HTERT RPE-1 (cell line): ENCODE results near the gene PLVAP.
"Not testable (repeated sequence)": the region's sequence is repeated elsewhere in the genome, so short reads cannot be mapped to it uniquely, and the experiment has no call there.

ENCODE experiments used
- in situ Hi-C: fragments of 300-500 bp; cut with MboI; formaldehyde crosslinking; loops from 4 replicates; pipeline ENCODE4 v1.14.3; 2020; ENCODE audit warnings: low sequenced_read_pairs

The PLVAP gene

GRCh38 chr19:17401628-17402027 is 24.5 kb upstream of the PLVAP start:
- in situ Hi-C loops = no loop called here

GRCh38 chr19:17398902-17399527 is 21.9 kb upstream of the PLVAP start:
- in situ Hi-C loops = no loop called here

GRCh38 chr19:17394891-17395415 is 17.8 kb upstream of the PLVAP start:
- in situ Hi-C loops = no loop called here

- in situ Hi-C loops = no loop called here
Observed at GRCh38 chr19:17393914-17394313, 16.8 kb upstream of the PLVAP start, which contains the start of gene CCDC194. CCDC194 (minus strand) TSS chr19:17394196; CDS start chr19:17394158, 38 bp downstream.

- in situ Hi-C loops = no loop called here
Observed at GRCh38 chr19:17393002-17393401, 15.9 kb upstream of the PLVAP start.

- in situ Hi-C loops = no loop called here
Observed at GRCh38 chr19:17391371-17392151, 14.4 kb upstream of the PLVAP start.

- in situ Hi-C loops = no loop called here
Observed at GRCh38 chr19:17390665-17391370, 13.7 kb upstream of the PLVAP start.

- in situ Hi-C loops = no loop called here
Observed at GRCh38 chr19:17389957-17390664, 13.0 kb upstream of the PLVAP start.

GRCh38 chr19:17389288-17389687 is 12.1 kb upstream of the PLVAP start:
- in situ Hi-C loops = no loop called here

- in situ Hi-C loops = no loop called here
Observed at GRCh38 chr19:17385878-17386611, 8.9 kb upstream of the PLVAP start.

- in situ Hi-C loops = no loop called here
Observed at GRCh38 chr19:17380426-17381138, 3.4 kb upstream of the PLVAP start.

- in situ Hi-C loops = no loop called here
Observed at GRCh38 chr19:17379221-17379631, 2.1 kb upstream of the PLVAP start.

GRCh38 chr19:17378271-17378670 is 1.1 kb upstream of the PLVAP start:
- in situ Hi-C loops = no loop called here

- in situ Hi-C loops = no loop called here
Observed at GRCh38 chr19:17370026-17370587, 7.0 kb downstream of the PLVAP start.

GRCh38 chr19:17365361-17365760 is 11.8 kb downstream of the PLVAP start:
- in situ Hi-C loops = no loop called here

GRCh38 chr19:17363852-17364605 is 13.1 kb downstream of the PLVAP start:
- in situ Hi-C loops = not testable (repeated sequence)

GRCh38 chr19:17359905-17360800 is 17.0 kb downstream of the PLVAP start:
- in situ Hi-C loops = no loop called here

- in situ Hi-C loops = no loop called here
Observed at GRCh38 chr19:17358395-17358794, 18.7 kb downstream of the PLVAP start.
